Mucosa of rectum (tissue), 2 donors: ENCODE measurements around the gene ERP29.
"Not testable (repeated sequence)": the region's sequence is repeated elsewhere in the genome, so short reads cannot be mapped to it uniquely, and the experiment has no call there.

ENCODE experiments used
- H3K27ac ChIP-seq, 2 donors: one replicate each; pipeline ENCODE4 v1.7.0; 2013; ENCODE audit warnings: inconsistent platforms in 2 of 2, low read depth in 2 of 2, low read length in 2 of 2
- H3K27me3 ChIP-seq, 2 donors: one replicate each; pipeline ENCODE4 v1.7.0; 2013; ENCODE audit warnings: low read length in 2 of 2; ENCODE audit not compliant: control insufficient read depth in 2 of 2, insufficient read depth in 2 of 2
- H3K36me3 ChIP-seq, 2 donors: one replicate each; pipeline ENCODE4 v1.7.0; 2013; ENCODE audit warnings: low read length in 2 of 2; ENCODE audit not compliant: control insufficient read depth in 2 of 2, insufficient read depth in 2 of 2
- H3K4me1 ChIP-seq, 2 donors: one replicate each; pipeline ENCODE4 v1.7.0; 2013; ENCODE audit warnings: low read length in 2 of 2, mild to moderate bottlenecking in 1 of 2; ENCODE audit not compliant: control insufficient read depth in 2 of 2, insufficient read depth in 2 of 2
- H3K4me3 ChIP-seq, 2 donors: one replicate each; pipeline ENCODE4 v1.7.0; 2013; ENCODE audit warnings: low read length in 2 of 2
- H3K9ac ChIP-seq, 2 donors: one replicate each; pipeline ENCODE4 v1.7.0; 2013; ENCODE audit warnings: low read length in 2 of 2, low read depth in 1 of 2, mild to moderate bottlenecking in 1 of 2
- H3K9me3 ChIP-seq, 2 donors: one replicate each; pipeline ENCODE4 v1.7.0; 2013; ENCODE audit warnings: low read length in 2 of 2; ENCODE audit not compliant: control insufficient read depth in 2 of 2
- donor health status: healthy.
- donor health status: Normal muscosa, but diverticular disease.

The ERP29 gene

GRCh38 chr12:111991535-111991934, 21.7 kb upstream of the ERP29 start:
- no peaks in the 10 kb centered on the region for H3K36me3 ChIP-seq
- no peak overlapping the region for H3K4me3 ChIP-seq
- no peak overlapping the region for H3K27ac ChIP-seq
- no peaks in the 10 kb centered on the region for H3K9me3 ChIP-seq
- no peaks in the 10 kb centered on the region for H3K4me1 ChIP-seq
- no peaks in the 10 kb centered on the region for H3K27me3 ChIP-seq
- no peak overlapping the region for H3K9ac ChIP-seq

GRCh38 chr12:111991946-111992345, 21.3 kb upstream of the ERP29 start:
- no peaks in the 10 kb centered on the region for H3K36me3 ChIP-seq
- no peak overlapping the region for H3K4me3 ChIP-seq
- H3K4me1 ChIP-seq, result no peaks in the 10 kb centered on the region
- no peaks in the 10 kb centered on the region for H3K9me3 ChIP-seq
- H3K9ac ChIP-seq, result no peak overlapping the region
- H3K27ac ChIP-seq, result no peak overlapping the region
- no peaks in the 10 kb centered on the region for H3K27me3 ChIP-seq

- H3K27me3 ChIP-seq, result no peaks in the 10 kb centered on the region
Measured at GRCh38 chr12:111992464-111992863, 20.8 kb upstream of the ERP29 start.

GRCh38 chr12:111993292-111994150, 19.7 kb upstream of the ERP29 start:
- H3K4me1 ChIP-seq, result no peaks in the 10 kb centered on the region
- no peak overlapping the region for H3K9ac ChIP-seq
- H3K36me3 ChIP-seq, result no peaks in the 10 kb centered on the region
- no peak overlapping the region for H3K4me3 ChIP-seq
- H3K27ac ChIP-seq, result peak overlapping the region in 1 of 2 donors; percentile 7
- no peaks in the 10 kb centered on the region for H3K9me3 ChIP-seq
- no peaks in the 10 kb centered on the region for H3K27me3 ChIP-seq

More at GRCh38 chr12:111992464-111992863, 20.8 kb upstream of the ERP29 start:
- H3K36me3 ChIP-seq, result no peaks in the 10 kb centered on the region
- H3K4me3 ChIP-seq, result no peak overlapping the region
- H3K9me3 ChIP-seq, result no peaks in the 10 kb centered on the region
- no peaks in the 10 kb centered on the region for H3K4me1 ChIP-seq
- no peak overlapping the region for H3K9ac ChIP-seq
- no peak overlapping the region for H3K27ac ChIP-seq

GRCh38 chr12:111994211-111995111, 18.8 kb upstream of the ERP29 start:
- H3K36me3 ChIP-seq, H3K9me3 ChIP-seq, H3K27me3 ChIP-seq, H3K9ac ChIP-seq, H3K4me1 ChIP-seq: not testable (repeated sequence)
- peak overlapping the region in 1 of 2 donors; percentile 48 for H3K4me3 ChIP-seq
- H3K27ac ChIP-seq, result peak overlapping the region in 1 of 2 donors; percentile 35

GRCh38 chr12:111995782-111996480, 17.3 kb upstream of the ERP29 start:
- H3K9me3 ChIP-seq, result no peaks in the 10 kb centered on the region
- H3K27me3 ChIP-seq, result no peaks in the 10 kb centered on the region
- H3K4me3 ChIP-seq, result no peak overlapping the region
- H3K9ac ChIP-seq, result no peak overlapping the region
- no peaks in the 10 kb centered on the region for H3K36me3 ChIP-seq
- H3K27ac ChIP-seq, result no peak overlapping the region
- H3K4me1 ChIP-seq, result no peaks in the 10 kb centered on the region

GRCh38 chr12:111997300-111997699, 15.9 kb upstream of the ERP29 start:
- Histone ChIP-seq H3K27me3 (no peaks in the 10 kb centered on the region), H3K4me3 (no peak overlapping the region), H3K9me3 (no peaks in the 10 kb centered on the region), H3K4me1 (no peaks in the 10 kb centered on the region), H3K36me3 (no peaks in the 10 kb centered on the region), H3K27ac (no peak overlapping the region), H3K9ac (no peak overlapping the region)

GRCh38 chr12:111998015-111998414, 15.2 kb upstream of the ERP29 start:
- H3K9ac ChIP-seq, result no peak overlapping the region
- no peaks in the 10 kb centered on the region for H3K36me3 ChIP-seq
- no peaks in the 10 kb centered on the region for H3K9me3 ChIP-seq
- H3K27me3 ChIP-seq, result no peaks in the 10 kb centered on the region
- H3K4me3 ChIP-seq, result no peak overlapping the region
- no peaks in the 10 kb centered on the region for H3K4me1 ChIP-seq
- no peak overlapping the region for H3K27ac ChIP-seq

- H3K9ac ChIP-seq, H3K4me3 ChIP-seq, H3K27me3 ChIP-seq, H3K9me3 ChIP-seq, H3K27ac ChIP-seq, H3K4me1 ChIP-seq, H3K36me3 ChIP-seq: not testable (repeated sequence)
Measured at GRCh38 chr12:111999129-111999528, 14.1 kb upstream of the ERP29 start.

GRCh38 chr12:112000820-112001219, 12.4 kb upstream of the ERP29 start:
- Histone ChIP-seq H3K36me3 (no peaks in the 10 kb centered on the region), H3K4me1 (no peaks in the 10 kb centered on the region), H3K4me3 (no peak overlapping the region), H3K9ac (no peak overlapping the region), H3K9me3 (no peaks in the 10 kb centered on the region), H3K27ac (no peak overlapping the region), H3K27me3 (no peaks in the 10 kb centered on the region)
